HG02763 (cell line): ENCODE measurements around the gene ANKRD17.

Experiments
- ATAC-seq: cut with Tn5 transposase; IDR thresholded peaks from one replicate; pipeline ENCODE4 v1.9.1; 2021; ENCODE audit warnings: mild to moderate bottlenecking, moderate library complexity; ENCODE audit not compliant: unreplicated experiment

The ANKRD17 gene

DNA sequence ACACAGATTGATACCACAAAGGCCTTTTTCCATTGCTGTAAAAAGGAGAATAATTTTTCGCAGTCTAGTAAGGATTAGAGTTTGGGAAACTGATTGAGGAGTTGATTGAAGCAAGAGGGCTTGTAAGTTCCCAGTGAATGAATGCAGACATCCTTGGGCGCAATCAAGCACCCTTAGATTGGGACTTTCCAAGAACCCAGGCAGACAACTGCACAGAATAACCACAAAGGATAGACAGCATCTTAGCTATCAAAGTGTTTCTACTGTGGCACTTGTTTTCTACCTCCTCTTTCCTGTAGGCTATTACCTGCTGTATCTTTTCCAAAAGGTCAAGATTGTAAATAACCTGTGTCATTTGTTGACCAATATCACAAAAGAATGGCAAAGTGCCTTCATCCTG lies 191.7 kb downstream of the ANKRD17 start:
- ATAC-seq: no peak

DNA sequence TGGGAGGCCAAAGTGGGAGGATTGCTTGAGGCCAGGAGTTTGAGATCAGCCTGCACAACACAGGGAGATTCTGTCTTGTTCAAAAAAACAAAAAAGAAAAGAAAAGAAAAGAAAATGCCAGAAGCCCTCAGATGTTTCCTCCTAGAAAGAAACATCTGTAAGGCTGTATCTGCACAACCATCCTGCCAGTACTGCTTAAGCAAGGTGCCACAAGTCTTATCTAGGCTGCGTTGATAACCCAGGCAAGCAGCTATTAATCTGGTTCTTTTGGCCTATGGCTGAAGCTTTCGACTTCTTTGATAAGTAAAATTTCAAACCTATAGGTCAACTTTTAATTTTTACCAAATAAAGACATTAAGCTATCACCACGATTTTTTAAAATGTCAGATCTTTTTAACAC lies 192.2 kb downstream of the ANKRD17 start:
- no peak for ATAC-seq

DNA sequence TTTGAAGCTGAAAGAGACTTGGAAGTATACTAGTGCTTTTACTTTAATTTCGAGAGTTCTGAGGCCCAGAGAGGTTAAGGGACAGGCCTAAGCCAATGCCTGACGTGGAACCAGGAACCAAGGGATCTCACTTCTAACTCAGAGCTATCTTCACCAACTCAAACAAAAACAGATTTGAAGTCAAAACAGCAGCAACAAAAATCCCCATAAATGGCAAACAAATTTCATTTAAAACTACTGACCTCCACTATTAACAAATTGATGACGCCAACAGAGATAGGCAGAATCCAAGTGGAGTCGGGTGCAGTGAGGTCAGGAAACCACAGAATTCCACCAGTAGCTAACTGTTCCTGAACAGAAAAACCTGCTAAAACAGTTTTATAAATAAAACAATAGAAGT lies 194.1 kb downstream of the ANKRD17 start:
- no peak for ATAC-seq

DNA sequence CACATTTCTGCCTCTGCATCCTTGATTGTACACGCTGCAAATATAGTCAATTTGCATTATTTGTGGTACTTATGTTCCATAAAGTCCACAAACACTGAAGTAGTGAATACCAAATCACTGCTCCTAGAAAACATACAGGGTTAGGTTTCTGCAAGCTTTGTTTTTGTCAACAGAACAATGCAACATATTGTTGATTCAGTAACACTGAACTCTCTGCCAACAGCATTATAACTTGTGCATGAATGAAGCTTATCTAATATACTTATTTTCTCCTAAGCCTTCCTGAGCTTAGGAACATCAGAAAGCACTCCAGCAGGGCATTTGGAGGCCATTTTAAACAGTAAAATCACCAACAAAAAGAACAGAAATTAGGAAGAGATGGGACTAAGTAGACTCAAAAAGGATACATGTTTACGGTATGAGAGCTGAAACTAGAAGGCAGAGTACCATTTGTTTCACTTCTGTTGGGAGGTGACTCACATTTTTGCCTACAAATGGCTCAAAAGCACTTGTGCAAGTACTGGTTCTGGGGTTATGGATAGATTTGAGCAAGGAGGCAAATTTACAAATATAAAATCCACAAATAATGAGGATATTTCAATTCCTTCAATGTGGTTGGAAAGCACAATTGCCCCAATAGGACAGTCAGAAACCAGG lies 203.2 kb downstream of the ANKRD17 start:
- peak; percentile 92 for ATAC-seq

DNA sequence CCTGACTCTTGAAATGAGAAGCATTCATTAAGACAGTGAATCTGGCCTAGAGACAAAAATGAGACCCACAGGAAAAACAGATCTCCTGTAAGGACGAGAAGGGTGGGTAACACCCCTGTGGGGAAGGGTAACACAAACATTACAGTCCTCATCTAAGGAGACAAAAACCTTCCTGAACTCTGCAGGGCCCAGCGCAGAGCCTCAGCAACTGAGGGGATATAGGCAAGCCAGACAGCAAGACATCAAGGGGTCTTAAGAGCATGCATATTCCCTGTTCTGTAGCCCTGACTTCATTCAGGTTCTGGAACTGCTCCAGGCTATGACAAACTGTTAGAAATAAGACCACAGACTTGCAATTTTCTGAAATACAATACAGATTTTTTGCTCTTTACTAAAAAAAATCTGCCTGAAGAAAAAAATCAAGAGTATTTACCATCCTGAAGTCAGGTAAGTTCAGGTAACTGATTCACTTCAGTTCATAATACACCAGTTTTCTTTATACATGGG lies 204.6 kb downstream of the ANKRD17 start:
- ATAC-seq: no peak

DNA sequence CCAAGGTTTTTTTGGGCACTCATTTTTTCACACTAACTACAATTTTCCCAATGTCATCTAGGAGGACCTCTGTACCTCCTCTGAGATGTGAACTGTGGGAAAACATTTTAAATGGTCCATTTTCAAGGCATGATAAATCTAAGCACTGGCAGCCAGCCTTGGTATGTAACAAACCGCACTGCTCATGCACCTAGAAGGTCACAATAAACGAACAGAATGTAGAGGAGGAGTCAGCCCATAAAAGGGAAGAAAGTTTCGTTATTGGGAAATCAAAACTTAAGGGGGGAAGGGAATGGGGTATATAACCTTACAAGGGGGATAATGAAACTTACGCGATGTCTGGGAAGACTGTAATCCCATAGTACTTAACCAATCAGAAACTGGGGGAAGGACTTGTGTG lies 205.5 kb downstream of the ANKRD17 start:
- no peak for ATAC-seq

DNA sequence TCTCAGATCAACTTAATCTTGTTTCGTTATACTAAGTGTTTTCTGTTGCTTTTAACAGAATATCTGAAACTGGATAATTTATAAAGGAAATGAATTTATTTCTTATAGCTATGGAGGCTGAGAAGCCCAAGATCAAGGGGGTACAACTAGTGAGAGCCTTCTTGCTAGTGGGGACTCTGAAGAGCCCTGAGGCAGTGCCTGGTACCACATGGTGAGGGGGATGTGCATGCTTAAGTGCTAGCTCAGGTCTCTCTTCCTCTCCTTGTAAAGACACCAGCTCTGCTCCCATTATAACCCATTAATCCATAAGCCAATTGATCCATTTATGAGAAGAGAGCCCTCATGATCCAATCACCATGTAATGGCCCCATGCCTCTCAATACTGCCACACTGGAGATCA lies 207.0 kb downstream of the ANKRD17 start:
- ATAC-seq: no peak

DNA sequence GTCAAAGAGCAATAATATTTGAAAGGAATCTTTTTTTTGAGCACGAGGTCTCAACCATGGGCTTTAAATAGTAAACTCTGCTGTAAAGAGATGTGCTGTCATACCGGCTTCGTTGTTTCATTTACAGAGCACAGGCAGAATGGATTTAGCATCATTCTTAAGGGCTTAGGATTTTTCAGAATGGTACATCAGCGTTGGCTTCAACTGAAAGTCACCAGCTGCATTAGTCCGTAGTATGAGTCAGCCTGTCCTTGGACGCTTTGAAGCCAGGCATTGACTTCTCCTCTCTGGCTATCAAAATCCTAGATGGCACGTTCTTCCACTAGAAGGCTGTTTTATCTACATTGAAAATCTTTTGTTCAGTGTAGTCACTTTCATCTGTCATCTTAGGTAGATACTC lies 212.7 kb downstream of the ANKRD17 start:
- ATAC-seq: no peak

DNA sequence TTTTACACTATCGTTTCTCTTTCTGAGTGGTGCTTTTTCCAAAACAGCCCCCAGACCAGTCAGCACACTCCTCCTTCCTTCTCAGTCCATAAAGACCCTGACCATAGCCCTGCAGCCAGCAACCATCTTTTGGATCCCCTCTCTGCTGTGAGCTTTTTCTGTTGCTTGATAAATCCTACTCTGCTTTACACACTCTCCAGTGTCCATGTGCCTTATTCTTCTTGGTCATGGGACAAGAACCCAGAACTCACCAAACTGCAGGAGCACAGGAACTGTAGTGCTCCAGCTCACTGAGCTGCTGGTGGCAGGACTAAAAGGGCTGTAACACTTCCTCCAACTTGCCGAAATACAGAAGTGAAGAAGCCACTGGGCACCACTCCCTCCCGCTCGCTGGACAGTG lies 221.5 kb downstream of the ANKRD17 start:
- no peak for ATAC-seq

DNA sequence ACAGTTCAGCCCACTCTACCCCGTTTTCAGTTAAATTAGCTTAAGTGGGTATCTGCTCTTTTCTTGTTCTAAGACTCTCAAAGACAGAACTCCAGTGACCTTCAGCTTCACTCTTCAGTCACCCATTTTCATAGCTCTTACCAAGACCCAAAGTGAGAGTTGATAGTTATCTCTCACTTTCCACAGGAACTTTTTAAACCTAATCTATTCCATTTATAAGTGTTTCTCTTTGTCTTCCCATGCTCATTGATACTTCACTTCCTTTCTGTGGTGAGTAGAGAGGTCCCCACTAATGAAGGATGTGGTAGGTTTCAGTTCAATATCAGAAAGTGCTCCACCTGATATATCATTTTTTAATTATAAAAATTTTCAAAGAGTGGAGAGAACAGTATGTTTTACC lies 222.5 kb downstream of the ANKRD17 start:
- no peak for ATAC-seq

DNA sequence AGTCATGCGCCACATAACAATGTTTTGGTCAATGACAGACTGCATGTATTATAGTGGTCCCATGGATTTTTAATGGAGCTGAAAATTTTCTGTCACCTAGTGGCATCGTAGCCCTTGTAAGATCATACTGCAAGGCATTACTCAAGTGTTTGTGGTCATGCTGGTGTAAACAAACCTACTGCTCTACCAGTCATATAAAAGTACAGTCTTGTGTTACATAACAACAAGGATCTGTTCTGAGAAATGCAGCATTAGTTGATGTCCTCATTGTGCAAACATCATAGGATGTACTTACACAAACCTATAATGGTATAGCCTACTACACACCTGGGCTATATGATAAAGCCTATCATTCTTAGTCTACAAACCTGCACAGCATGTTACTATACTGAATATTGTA lies 223.7 kb downstream of the ANKRD17 start:
- no peak for ATAC-seq

DNA sequence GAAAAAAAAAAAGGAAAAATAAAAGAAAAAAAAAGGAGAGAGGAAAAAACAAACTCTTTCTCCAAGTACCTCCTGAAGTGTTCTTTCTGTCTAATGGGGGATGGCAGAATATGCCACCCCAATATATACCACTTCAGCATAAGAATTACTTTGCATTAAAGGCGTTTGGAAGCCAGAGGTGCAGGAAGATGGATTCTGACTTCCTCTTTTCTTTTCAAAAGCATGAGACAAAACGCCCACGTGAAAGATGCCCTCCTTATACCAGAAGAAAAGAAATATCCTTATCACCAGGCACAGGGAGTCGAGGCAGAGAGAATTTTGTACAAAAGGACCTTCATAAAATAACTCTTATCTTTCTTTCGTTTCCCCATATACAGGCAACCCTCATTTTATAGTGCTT lies 230.0 kb downstream of the ANKRD17 start:
- no peak for ATAC-seq
